Measurements from ENCODE around the gene MAML2. TPM values are rescaled to one million over a fixed set of nuclear protein-coding genes. Genes with fewer than 3 reads are reported as not detected.

MAML2 gene
- total RNA-seq, 2 experiments from 2014 or later = 11.8 to 12.5 TPM

- TF ChIP-seq, protein P1, sequence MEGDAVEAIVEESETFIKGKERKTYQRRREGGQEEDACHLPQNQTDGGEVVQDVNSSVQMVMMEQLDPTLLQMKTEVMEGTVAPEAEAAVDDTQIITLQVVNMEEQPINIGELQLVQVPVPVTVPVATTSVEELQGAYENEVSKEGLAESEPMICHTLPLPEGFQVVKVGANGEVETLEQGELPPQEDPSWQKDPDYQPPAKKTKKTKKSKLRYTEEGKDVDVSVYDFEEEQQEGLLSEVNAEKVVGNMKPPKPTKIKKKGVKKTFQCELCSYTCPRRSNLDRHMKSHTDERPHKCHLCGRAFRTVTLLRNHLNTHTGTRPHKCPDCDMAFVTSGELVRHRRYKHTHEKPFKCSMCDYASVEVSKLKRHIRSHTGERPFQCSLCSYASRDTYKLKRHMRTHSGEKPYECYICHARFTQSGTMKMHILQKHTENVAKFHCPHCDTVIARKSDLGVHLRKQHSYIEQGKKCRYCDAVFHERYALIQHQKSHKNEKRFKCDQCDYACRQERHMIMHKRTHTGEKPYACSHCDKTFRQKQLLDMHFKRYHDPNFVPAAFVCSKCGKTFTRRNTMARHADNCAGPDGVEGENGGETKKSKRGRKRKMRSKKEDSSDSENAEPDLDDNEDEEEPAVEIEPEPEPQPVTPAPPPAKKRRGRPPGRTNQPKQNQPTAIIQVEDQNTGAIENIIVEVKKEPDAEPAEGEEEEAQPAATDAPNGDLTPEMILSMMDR (IDR thresholded peaks at IDR 0.05) = no peak
- Mint-ChIP-seq H3K27me3 (no peaks in the 10 kb centered on the region), H3K27ac (no peak overlapping the region), H3K4me3 (no peak overlapping the region), H3K9me3 (peaks cover 1% of the 10 kb centered on the region), H3K4me1 (ENCODE audit: low read depth) (no peaks in the 10 kb centered on the region), H3K36me3 (ENCODE audit: low read depth) (peaks cover 1% of the 10 kb centered on the region)
- ChIA-PET CTCF (interaction anchor here (2.2 kb wide), 1 partner anchor 10 kb away, joined by 6 read pairs; no protein-coding TSS in a partner anchor), POLR2A (no interaction called here)
- ATAC-seq (no peak), DNase-seq (no peak)
- intact Hi-C loops (cut with micrococcal nuclease) = no loop called here
These were observed 370.9 kb downstream of the MAML2 start for GRCh38 chr11:95972060-95972459.

DNA sequence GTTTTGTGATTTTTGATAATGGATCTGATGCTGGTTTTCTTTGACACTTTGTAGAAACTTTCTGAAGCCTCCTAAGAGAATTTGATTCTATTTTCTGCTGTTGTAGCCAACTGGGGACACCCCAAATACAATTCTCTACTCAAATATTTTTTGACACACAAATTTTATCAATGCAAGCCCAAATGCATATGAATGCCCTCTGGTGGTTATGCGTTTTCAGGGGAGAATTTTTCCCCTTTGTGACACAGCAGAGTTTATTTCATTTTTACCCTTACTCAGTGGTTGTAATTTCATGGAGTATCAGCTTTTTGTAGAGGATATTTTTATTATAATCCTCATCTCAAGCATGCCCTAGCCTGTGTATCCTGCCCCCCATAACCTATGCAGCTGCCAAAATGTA, 374.4 kb downstream of the MAML2 start:
- Mint-ChIP-seq H3K9me3 (peaks cover 1% of the 10 kb centered on the region), H3K4me3 (no peak overlapping the region), H3K27ac (no peak overlapping the region), H3K4me1 (ENCODE audit: low read depth) (no peaks in the 10 kb centered on the region), H3K27me3 (no peaks in the 10 kb centered on the region), H3K36me3 (ENCODE audit: low read depth) (no peaks in the 10 kb centered on the region)
- ATAC-seq (no peak), DNase-seq (no peak)
- ChIA-PET POLR2A (no interaction called here), CTCF (no interaction called here)
- intact Hi-C loops (cut with micrococcal nuclease) = no loop called here
- TF ChIP-seq, protein P1 (IDR thresholded peaks at IDR 0.05) = no peak

DNA sequence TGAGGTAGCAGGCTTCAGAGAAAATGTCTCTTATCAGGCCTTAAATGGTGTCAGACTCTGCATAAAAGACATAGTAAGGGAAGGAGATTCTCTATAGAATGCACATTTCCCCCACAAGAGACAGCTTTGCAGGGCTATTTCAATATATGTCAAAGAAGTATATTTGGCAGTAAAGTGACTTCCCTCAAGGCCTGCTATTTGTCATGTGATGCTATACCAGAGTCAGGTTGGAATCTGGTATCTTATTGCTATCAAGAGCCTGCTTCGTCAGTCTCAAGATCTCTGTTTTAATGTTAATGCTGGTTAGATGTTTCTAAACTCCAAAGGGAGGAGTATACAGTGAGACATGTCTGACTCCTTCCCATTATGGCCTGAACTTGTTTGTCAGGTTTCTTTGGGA, 378.7 kb downstream of the MAML2 start:
- intact Hi-C loops (cut with micrococcal nuclease) = no loop called here
- no peak overlapping the region for H3K4me3 Mint-ChIP-seq
- POLR2A ChIA-PET = interaction anchor here (0.9 to 1.0 kb wide), 2 partner anchors 44 to 71 kb away, joined by 3 read pairs; no protein-coding TSS in a partner anchor
- H3K36me3 Mint-ChIP-seq (ENCODE audit: low read depth) = no peaks in the 10 kb centered on the region
- no peaks in the 10 kb centered on the region for H3K4me1 Mint-ChIP-seq (ENCODE audit: low read depth)
- ATAC-seq = no peak
- TF ChIP-seq, protein P1 (IDR thresholded peaks at IDR 0.05) = no peak
- CTCF ChIA-PET = interaction anchor here (1.2 kb wide), 1 partner anchor 22 kb away, joined by 3 read pairs; no protein-coding TSS in a partner anchor
- no peak for DNase-seq
- no peak overlapping the region for H3K27ac Mint-ChIP-seq
- no peaks in the 10 kb centered on the region for H3K27me3 Mint-ChIP-seq
- peaks cover 1% of the 10 kb centered on the region for H3K9me3 Mint-ChIP-seq

- ChIA-PET POLR2A (no interaction called here), CTCF (no interaction called here)
- TF ChIP-seq, protein P1 (IDR thresholded peaks at IDR 0.05) = no peak
- no peak for DNase-seq
- H3K27me3 Mint-ChIP-seq = no peaks in the 10 kb centered on the region
- no peak for ATAC-seq
- H3K4me3 Mint-ChIP-seq = no peak overlapping the region
- no peaks in the 10 kb centered on the region for H3K36me3 Mint-ChIP-seq (ENCODE audit: low read depth)
- no peak overlapping the region for H3K27ac Mint-ChIP-seq
- intact Hi-C loops (cut with micrococcal nuclease) = no loop called here
- H3K4me1 Mint-ChIP-seq (ENCODE audit: low read depth) = no peaks in the 10 kb centered on the region
- H3K9me3 Mint-ChIP-seq = no peaks in the 10 kb centered on the region
These were observed 381.2 kb downstream of the MAML2 start for GRCh38 chr11:95961758-95962157.

DNA sequence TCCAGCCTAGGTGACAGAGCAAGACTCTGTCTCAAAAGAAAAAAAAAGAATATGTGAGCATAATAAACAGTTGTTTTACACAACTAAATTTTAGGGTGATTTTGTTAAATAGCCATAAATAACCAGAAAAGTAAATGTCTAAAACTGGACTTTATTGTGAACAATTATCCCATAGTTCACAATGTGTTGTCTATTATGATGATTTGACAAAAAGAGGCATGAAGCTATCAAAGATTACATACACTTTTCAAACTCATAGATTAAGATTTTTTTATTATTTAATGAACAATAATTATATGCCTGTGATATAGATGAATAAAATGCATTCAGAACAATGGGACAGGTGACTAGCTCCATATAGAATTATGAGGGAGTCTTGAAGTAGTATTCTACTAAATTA, 392.1 kb downstream of the MAML2 start:
- POLR2A ChIA-PET = no interaction called here
- H3K9me3 Mint-ChIP-seq = peaks cover 4% of the 10 kb centered on the region
- no peak for DNase-seq
- intact Hi-C loops (cut with micrococcal nuclease) = no loop called here
- H3K27ac Mint-ChIP-seq = no peak overlapping the region
- ATAC-seq = no peak
- H3K4me1 Mint-ChIP-seq (ENCODE audit: low read depth) = no peaks in the 10 kb centered on the region
- no peaks in the 10 kb centered on the region for H3K27me3 Mint-ChIP-seq
- TF ChIP-seq, protein P1 (IDR thresholded peaks at IDR 0.05) = no peak
- no peaks in the 10 kb centered on the region for H3K36me3 Mint-ChIP-seq (ENCODE audit: low read depth)
- no peak overlapping the region for H3K4me3 Mint-ChIP-seq
- CTCF ChIA-PET = interaction anchor here (1.6 kb wide), 1 partner anchor 393 kb away, joined by 4 read pairs; no protein-coding TSS in a partner anchor

All from activated CD8-positive, alpha-beta T cell treated with anti-CD3 and anti-CD28 coated beads for 36 hours (primary cell).